ENCODE measurements around the gene SLC66A3.

Gene SLC66A3

DNA sequence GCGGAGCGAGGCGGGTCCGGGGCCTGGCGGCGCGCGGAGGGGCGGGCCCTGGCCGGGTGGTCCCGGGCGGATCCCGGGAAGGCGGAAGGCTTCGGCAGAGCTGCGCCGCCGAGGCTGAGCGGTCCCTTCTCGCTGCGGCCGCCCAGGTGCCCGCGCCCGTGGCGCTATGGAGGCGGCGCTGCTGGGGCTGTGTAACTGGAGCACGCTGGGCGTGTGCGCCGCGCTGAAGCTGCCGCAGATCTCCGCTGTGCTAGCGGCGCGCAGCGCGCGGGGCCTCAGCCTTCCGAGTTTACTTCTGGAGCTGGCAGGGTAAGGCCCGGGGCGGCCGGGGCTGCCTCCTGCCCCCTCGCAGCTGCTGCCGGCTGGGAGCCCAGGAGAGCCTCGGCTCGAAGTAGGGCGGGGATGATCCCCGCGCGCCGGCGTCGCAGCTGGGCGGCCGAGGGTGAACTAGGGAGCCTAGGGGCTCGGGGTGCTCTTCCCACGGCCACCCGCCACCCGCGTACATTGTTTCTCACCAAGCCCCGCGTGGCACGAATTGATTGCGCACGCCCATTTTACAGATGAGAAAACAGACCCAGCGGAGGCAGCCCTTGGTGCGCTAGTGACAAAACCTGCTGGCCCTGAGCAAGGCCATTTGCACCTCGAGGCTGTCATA, at the start of gene SLC66A3:
Gene SLC66A3, plus strand, starts transcription at position 87 of the 655 bp plus-strand sequence. Its CDS starts 80 bp downstream, at position 167.
- DNase-seq: peak; percentile 75 to 96

DNA sequence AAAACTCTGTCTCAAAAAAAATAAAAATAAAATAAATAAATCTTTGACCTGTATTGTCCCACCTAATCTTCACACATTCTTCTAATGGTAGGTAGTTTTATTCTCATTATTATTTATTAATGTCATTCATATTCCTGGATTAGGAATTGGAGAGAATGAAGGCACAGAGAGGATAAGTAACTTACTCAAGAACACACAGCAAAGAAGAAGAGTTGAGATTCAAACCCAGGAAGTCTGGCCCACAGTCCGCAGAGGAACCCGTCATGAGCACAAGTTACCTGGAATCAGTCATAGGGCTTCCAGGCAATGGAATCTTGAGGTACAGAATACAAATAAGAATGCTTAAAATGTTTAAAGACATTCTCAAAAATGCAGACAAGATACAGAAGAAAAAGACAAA, 46.3 kb upstream of the SLC66A3 start:
- DNase-seq: no peak

DNA sequence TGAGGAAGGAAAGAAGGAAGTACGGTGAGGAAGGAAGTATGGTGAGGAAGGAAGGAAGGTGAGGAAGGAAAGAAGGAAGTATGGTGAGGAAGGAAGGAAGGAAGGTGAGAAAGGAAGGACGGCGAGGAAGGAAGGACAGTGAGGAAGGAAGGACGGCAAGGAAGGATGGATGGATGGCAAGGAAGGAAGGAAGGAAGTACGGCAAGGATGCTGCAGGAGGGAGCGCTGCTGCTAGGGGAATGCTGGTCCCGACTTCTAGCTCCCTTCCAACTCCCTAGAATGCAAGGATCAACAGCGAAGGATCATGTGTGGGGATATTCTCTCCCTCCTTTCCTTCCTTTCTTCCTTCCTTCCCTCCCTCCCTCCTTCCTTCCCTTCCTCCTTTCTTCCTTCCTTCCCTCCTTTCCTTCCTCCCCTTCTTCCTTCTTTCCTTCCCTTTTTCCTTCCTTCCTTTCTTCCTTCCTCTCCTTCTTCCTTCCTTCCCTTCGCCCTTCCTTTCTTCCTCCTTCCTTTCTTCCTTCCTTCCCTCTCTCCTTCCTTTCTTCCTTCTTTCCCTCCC, 42.3 kb upstream of the SLC66A3 start:
- DNase-seq: no peak

DNA sequence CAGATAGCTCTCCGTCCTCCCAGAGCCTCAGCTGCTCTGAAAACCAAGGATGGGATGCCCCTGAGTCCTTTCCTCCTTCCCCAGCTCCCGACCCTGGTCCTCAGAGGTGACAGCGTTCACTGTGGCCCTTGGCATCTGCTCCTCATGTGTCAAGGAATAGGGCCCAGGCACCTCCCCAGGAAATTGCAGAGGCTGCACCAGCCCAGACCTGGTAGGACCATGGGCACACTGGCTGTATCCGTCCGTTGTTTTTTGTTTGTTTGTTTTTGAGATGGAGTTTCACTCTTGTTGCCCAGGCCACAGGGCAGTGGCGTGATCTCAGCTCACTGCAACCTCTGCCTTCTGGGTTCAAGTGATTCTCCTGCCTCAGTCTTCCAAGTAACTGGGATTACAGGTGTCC, 37.5 kb upstream of the SLC66A3 start:
- DNase-seq: no peak

DNA sequence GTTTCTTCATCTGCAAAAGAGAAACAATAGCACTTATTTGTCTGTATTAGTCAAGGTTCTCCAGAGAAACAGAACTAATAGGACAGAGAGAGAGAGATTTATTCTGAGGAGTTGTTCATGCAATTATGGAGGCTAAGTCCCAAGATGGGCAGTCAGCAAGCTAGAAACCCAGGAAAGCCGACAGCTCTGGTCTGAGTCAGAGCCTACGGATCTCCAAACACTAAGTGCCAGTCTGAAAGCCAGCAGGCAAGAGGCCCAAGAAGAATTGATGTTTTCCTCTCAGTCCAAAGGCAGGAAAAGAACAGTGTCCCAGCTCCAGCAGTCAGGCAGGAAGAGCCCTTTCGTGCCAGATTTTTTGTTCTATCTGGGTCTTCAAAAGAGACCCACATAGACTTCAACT, 36.5 kb upstream of the SLC66A3 start:
- DNase-seq: no peak

DNA sequence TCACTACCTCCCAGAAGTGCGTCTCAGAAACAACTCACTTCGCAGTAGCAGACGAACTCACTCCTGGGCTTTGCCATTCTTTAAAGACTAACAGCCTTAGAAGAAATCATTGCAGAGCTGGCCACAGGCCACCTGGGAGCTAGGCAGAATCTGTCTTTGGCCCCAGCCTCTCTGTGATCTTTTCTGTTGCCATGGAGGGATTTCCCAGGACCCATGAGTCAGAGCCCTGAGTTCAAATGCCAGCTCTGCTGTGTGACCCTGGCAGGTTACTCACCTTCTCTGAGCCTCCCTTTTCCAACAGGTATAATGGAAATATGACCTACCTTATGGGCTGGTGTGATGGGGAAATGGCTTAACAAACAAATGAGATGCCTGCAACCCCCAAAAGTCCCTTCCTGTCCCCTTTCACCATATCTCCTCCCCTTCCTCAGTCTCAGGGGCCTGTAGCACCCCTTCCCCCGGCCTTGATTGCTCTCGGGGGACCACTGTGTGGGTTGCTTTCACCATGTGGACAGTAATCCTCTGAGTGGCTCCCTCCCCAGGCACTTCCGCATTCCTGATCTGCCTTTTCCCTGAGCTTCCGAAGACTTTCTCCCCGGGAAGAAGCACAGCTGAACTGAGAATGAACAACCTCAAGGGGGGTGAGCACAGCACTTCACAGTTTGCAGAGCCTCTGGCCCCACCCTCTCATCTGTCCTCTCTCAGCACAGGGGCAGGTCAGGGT, 34.0 kb upstream of the SLC66A3 start:
- DNase-seq: no peak

DNA sequence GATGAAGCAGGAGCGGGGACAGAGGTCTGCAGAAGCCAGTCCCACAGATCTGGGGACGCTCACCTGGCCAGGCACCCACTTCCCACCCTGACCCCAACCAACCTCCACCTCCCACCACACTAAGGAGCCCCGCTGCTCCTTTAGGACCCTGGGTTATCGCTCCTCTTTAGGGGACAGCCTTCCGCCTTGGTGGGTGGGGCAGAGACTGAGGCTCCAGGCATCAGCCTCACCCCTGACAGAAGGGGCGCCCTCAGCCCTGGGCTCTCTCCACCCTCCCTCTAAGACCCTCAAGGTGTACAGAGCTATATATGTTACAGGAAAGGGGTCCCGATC, 33.5 kb upstream of the SLC66A3 start:
- no peak for DNase-seq

DNA sequence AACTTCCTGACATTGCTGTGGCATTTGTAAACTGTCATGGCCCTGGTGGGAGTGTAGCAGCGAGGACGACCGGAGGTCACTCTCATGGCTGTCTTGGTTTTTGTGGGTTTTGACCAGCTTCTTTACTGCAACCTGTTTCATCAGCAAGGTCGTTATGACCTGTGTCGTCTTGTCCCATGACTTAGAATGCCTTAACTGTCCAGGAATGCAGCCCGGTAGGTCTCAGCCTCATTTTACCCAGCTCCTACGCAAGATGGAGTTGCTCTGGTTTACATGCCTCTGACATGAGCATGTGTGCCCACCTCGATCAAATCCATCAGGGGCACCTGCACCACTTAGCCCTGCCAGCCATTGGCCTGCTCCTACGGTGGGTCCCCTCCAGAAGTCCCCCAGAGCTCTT, 32.9 kb upstream of the SLC66A3 start:
- DNase-seq: no peak

DNA sequence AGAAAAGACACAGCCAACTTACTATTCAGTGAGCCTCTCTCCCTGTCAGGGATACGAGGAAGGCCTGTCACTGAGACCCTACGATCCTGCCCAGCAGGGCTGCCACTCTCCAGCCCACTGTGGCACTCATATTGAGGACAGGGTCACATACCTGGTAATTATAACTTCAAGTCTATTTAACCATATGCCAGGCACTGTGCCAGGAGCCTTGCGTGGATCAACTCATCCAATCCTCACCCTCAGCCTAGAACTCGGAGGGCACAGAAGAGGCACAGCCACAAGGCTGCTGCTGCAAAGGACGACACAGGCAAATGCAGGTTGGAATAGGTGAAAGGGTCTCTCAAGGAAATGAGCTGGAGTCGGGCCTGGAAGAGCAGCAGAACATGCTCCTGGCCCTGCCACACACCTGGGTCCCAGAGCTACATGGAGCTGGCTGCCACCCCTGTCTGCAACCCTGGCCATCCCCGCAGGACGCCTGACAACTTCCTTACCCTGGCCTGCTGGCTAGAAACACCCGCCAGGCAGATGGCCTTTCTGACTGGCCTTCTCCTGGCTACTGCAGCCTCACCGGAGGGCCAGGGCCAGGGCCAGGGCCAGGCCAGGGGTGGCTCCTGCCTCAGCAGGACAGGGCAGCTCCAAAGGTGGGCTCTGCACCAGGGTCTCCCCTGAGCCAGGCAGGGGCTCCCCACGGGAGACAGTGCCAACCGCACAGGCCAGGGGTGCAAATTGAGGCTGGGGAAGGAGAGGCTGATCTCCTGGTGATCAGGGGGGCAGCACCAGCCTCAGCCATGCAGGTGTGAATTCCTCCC, 32.1 kb upstream of the SLC66A3 start:
- no peak for DNase-seq

DNA sequence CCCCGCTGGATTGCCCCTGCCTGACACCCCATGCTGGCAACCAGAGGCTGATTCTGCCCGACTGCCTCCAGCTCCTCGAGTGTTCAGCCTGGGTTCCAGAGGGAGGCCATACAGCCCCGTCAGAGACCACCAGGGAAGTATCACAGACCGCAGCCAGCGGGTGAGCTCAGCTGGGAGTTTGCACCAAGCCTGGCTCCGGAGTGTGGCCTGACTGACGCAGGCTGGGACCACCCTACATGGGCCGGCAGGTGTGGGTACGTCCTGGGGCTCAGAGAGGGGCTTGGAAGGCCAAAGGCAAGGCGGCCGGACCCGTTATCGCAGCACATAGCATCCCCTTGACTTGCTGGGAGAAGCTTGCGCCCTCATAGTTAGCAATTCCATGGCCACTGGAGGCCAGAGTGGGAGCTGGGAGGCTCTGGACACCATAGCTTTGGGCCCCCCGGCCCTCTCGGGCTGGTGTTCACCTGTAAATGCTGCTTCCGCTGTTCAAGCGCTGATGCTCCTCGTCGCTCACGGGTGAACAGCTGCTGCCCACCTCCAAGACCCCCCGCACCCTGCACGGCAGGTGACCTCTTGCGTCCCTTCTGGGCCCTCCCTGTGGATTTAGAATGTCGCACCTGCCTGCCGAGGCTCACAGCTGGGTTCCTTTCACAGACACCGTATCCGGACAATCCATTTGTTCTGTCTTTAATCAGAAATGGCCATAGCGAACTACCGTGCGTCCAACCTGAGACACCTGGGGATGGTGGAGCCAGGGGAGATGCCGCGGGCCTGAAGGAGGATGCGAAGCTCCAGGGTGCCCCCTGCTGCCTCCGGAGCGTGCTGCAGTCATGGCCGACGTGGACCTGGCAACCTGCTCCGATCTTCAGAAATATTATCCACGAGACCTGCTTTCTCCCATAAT, 31.2 kb upstream of the SLC66A3 start:
- DNase-seq: peak; percentile 44 to 86

DNA sequence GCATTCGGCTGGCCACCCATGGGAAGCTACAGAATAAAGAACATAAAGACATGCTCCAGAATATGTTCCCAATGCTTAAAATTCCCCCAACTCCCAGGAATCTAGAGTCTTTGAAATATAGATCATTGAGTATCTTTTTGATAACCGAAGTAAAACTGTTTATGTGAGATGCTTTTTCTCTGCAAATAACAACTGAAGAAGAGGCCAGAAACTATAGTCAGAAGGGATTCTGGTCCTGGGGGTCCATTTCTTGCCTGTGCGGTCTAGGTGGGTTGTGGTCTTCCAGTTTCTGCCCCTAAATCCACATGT, 30.6 kb upstream of the SLC66A3 start:
- DNase-seq: no peak

DNA sequence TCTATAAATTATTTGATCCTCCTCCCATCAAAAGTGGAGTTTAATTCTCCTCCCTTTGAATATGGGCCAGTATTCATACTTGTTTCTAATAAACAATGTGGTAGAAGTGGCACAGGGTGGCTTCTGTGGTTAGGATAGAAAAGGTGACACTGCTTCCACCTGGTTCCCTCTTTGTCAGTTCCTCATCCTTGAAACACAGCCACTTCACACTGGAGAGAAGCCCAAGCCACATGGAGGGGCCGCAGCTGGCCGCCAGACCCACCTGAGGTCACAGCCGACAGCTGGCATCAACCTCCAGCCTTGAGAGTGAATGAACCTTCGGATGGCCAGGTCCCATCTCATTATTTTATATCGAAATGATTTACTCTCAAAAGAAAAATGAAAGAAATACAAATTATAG, 27.5 kb upstream of the SLC66A3 start:
- no peak for DNase-seq

DNA sequence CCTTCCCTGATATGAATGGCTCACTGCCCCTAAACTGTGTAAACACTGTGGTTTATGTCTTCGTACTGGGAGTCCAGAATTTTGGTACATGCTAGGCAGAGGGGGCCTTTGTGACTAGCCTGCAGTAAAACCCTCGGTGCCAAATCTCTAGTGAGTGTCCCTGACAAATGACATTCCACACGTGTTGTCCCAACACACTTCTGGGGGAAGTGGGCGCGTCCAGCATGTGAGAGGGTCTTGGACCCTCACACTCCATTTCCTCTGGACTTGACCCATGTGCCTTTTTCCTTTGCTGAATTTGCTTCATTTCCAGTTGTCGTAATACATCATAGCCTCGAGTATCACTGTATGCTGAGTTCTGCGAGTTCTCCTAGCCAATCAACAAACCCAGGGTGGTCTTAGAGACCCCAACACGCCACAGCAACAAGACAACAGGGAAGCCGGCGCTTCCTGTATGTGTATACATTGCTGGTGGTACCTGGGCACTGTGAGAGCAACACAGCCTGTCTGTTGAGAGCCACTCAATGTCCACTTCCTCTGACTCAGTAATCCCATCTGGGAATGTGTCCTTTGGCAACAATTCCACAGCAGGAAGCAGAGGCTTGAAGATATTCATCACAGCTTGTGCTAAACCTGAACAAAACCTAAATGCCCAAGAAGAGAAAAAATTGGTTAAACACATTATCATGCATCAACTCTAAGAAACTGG, 26.9 kb upstream of the SLC66A3 start:
- DNase-seq: no peak

DNA sequence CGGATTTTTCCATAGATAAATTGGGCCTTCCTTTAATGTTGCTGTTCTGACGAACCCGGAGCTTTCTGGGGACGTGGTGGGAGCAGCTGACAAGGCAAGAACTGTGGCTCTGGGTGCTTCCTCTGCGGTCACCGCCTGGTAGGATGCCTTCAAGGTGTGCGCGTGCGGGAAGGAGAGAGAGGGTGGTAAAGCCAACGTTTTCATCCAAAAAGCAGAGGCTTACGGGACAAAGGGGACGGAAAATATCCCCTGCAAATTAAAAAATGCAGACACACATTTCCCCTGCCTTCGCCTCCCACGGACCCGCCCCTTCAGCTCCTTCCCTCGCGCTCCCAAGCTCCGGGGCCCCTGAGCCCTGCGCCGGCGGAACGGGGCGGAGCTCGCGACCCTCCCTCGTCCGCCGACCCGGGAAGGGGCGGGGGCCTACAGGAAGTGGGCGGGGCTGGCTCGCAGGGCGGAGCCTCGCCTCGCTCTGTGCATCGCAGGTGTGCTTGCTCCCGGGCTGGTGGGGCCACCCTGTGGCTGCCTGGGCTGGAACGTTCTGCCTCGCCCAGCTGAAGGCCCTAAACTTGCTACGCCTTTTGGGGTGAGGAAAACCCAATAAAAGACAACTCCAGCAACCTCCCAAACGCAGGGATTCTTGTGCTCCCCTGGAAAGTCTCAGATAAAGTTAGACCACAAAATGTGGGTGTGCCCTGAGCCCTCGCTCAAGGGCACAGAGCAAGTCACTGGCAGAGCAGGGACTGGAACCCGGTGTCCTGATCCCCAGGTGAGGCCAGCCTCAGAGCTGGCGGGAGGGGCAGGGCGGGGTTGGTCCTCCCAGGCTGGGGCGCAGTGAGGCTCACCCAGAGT, 25.4 kb upstream of the SLC66A3 start:
- DNase-seq: peak; percentile 54 to 93

DNA sequence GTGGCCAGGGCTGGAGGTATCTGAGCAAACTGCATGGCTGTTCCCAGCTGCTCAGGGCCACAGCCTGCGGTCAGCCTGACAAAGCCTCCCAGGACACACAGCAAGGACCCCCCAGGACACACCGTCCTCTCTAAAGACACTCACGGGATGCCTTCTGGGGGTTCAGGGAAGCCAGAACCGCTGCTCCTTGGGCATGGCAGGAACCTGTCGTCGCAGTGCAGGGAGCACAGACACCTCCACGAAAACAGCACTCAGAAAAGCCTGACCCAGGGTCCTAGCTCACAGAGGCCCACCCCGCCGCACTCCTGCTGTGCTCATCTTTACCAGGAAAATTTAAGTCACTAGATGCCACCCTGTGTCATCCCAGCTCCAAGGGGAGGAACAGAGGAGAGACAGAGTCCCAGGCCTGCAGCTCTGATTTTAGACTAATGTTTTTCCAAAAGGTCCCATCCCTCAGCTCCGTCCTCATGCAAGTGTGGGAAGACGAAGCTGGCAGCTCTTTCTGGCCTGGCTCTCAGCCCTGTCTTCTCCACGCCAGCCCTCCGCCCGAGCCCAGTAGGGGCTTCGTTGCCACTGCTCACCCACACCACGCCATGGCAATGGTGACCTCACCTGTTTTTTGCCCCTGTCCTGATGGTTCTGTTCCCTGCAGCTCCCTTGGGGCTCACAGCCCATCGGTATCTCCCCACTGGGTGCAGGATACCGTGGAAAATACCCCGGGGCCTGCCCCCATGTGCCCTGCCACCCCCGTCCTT, 23.9 kb upstream of the SLC66A3 start:
- no peak for DNase-seq

DNA sequence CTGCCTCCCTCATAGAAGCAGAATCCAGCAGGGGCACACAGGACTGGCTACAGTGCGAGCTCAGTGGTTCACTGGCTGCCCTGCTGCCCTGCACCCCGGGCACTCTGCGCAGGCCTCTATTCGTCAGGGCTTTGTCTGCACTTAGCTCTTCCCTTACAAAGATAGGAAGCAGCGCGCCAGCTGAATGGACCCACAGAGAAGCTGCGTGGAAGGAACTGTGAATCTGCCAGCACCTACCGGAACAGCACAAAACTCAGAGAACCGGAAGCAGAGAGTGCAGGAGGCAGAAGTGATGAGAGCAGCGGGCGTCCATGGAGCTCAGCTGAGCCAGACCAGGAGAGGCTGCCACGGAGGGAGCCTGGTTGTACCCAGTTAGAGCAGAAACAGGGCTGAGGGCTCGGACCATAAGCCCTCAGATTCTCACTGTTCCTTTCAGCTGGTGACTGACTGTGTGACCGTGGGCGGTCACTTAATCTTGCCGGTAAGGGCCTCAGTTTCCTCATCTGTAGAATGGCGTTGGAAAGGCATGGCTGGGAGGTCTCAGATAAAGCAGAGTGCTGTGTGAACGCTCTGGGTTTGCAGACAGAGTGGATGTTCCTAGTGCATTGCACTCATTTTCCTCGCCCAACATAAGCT, 23.1 kb upstream of the SLC66A3 start:
- DNase-seq: no peak

DNA sequence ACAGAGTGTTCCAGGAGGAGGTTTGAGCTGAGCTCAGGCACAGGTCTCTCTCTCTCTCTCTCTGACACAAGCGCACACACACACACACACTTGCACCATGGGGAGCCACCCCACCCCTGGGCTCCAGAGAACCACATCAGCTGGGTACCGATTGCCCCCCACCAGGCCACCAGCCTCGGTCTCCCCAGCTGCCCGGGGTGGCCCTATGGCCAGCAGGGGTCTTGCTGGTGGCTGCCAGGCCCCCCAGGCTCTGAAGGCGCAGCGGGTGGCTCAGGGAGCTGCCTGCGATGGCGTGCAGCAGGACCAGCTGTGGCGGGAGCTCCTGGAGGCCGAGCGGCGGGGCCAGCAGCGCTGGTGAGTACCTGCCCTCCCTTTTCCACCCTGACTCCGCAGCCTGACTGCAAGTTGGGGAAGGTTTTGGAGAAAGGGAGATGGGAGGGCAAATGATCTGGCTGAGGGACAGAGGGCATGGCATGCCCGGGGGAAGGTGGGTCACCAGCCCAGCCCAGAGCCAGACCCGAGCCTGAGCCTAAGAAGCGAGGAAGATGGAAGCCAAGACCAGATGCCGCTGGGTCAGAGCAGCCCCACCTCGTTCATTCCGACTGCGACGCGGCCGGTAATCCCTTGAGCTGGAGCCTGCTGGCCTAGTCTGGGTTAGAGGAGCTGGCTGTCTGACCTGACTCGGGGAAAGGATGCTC, 21.9 kb upstream of the SLC66A3 start:
- DNase-seq: peak in 1 of 2 experiments; percentile 52

DNA sequence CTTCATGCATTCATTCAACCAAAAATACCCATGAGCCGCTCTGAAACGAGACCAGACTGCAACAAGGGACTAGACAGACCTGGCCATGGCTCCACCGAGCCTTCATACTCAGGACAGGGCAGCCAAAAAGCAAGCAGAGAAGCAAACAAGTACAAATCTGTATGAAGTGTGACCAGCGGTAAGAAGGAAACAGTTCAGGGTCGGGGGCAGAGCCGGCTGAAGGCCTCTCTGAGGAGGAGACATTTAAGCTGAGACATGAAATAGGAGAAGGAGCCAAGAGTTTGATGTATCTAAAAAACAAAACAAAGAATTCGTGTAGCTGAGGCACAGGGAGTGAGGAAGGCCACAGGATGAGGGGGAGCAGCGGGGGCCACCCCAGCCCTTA, 21.3 kb upstream of the SLC66A3 start:
- no peak for DNase-seq

DNA sequence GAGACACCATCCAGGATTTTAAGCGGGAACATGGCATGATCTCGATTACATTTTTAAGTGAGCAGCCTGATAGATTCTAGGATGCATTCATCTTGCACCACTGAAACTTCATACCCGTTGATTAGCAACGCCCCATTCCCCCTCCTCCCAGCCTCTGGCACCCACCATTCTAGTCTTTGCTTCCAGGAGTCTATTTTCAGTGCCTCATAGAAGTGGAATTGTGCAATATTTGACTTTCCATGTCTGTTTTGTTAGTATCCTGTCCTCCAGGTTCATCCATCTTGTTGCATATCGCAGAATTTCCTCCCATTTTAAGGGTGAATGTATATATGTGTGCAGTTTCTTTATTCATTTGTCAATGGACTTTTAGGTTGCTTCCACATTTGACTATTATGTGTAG, 20.9 kb upstream of the SLC66A3 start:
- DNase-seq: no peak

Measured in NCI-H526 (cell line).